SK-N-SH treated with all-trans-retinoic acid at 6 μM for 48 hours (cell line): Measurements from ENCODE around the gene ATP5MC2.
"Not testable (repeated sequence)": the region's sequence is repeated elsewhere in the genome, so short reads cannot be mapped to it uniquely, and the experiment has no call there.

Experiments used
- ISL1 ChIP-seq: fragments of 250-450 bp; sonication (Bioruptor Pico); IDR thresholded peaks from 2 replicates; pipeline ENCODE4 v2.1.2; 2022; ENCODE audit warnings: mild to moderate bottlenecking, moderate library complexity
- TCF4 ChIP-seq: fragments of 250-450 bp; sonication (Bioruptor Pico); IDR thresholded peaks from 2 replicates; pipeline ENCODE4 v1.8.0; 2021; ENCODE audit warnings: mild to moderate bottlenecking, moderate library complexity, borderline replicate concordance
- ZFP30 ChIP-seq: fragments of 450-650 bp; formaldehyde crosslinking; IDR thresholded peaks from 2 replicates; pipeline ENCODE4 v1.5.0; 2022; ENCODE audit warnings: mild to moderate bottlenecking, moderate library complexity
- ZNF70 ChIP-seq: fragments of 450-650 bp; formaldehyde crosslinking; IDR thresholded peaks from 2 replicates; pipeline ENCODE4 v1.5.0; 2020; ENCODE audit warnings: mild to moderate bottlenecking, moderate library complexity

DNA sequence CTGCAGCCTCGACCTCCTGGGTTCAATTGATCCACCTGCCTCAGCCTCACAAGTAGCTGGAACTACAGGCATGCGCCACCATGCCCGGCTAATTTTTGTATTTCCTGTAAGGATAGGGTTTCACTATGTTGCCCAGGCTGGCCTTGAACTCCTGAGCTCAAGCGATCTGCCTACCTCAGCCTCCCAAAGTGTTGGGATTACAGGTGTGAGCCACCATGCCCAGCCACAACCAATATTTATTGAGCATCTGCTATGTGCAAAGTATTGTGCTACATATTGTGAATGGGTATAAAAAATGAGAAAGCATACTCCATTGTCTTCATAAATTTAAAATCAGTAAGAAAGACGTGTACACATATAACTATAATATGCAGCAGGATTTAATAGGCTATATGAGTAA is 4.2 kb upstream of the ATP5MC2 start:
- TF ChIP-seq ZNF70 (CRISPR knock-in tag); ISL1 (CRISPR knock-in tag); TCF4 (CRISPR knock-in tag); ZFP30: not testable (repeated sequence)
